KOPT-K1 (cell line): ENCODE data around the gene GPN3.
"Not testable (repeated sequence)": the region's sequence is repeated elsewhere in the genome, so short reads cannot be mapped to it uniquely, and the experiment has no call there.

Experiments used
- H3K27ac ChIP-seq: fragments of 200-600 bp; sonication (generic); 2 replicates; pipeline ENCODE4 v1.5.1; 2016; ENCODE audit warnings: antibody characterized with exemption, mild to moderate bottlenecking, low read depth, low read length; ENCODE audit not compliant: poor library complexity, severe bottlenecking
- H3K36me3 ChIP-seq: fragments of 200-600 bp; sonication (generic); 2 replicates; pipeline ENCODE4 v1.5.1; 2017; ENCODE audit warnings: antibody characterized with exemption, mild to moderate bottlenecking, low read length, moderate library complexity; ENCODE audit not compliant: insufficient read depth
- H3K9me3 ChIP-seq: fragments of 200-600 bp; sonication (generic); 2 replicates; pipeline ENCODE4 v1.5.1; 2017; ENCODE audit warnings: antibody characterized with exemption, low read length, mild to moderate bottlenecking; ENCODE audit not compliant: insufficient read depth, poor library complexity, severe bottlenecking

GPN3 gene

DNA sequence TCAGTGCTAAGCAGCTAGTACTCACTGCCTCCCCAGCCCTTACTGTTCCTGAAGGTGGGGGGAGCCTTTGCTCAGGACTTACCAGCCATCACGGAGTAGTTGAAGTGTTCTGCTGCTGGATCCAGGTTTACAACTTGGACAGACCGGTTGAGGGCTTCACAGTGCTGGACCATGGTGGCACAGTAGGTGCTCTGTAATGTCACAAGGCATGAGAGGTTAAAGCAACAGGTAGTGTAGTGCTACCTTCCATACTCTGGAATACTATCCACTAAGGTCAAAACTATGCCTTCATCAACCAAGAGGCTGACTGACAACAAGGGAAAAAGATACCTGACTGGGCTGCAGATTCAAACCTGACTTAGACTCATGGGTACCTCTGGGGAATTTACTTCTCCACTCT lies 3.0 kb downstream of the GPN3 start:
- Histone ChIP-seq H3K9me3 (no peaks in the 10 kb centered on the region), H3K27ac (no peak overlapping the region), H3K36me3 (peaks cover 55% of the 10 kb centered on the region)

DNA sequence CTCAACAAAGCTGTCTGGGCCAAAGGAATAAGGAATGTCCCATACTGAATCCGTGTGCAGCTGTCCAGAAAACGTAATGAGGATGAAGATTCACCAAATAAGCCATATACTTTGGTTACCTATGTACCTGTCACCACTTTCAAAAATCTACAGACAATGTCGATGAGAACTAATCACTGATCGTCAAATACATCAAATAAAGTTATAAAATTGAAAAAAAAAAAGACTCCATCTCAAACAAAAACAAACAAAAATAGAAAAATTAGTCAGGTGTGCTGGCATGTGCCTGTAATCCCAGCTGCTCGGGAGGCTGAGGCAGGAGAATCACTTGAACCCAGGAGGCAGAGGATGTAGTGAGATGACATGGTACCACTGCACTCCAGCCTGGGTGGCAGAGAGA lies 6.9 kb downstream of the GPN3 start:
- not testable (repeated sequence) for H3K27ac ChIP-seq, H3K9me3 ChIP-seq
- peaks cover 92% of the 10 kb centered on the region for H3K36me3 ChIP-seq

DNA sequence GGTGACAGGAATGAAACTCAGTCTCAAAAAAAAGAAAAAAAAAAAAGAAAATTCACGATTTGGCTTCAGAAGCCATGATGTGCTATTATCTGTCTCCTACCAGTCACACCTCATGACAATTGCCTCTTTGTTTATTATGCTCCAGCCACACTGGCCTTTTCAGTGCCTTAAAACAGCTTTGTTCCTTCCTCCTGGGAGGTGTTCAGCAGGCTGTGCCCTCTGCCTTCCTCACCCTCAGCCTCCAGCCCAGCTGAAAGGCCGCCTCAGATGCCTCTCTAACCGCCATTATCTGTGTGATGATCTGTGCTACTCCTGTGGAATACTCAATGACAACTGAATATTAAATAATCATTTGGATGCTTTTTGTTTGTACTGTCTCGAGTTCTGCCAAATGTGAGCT lies 9.3 kb downstream of the GPN3 start:
- Histone ChIP-seq H3K9me3 (no peaks in the 10 kb centered on the region), H3K27ac (no peak overlapping the region), H3K36me3 (peaks cover 99% of the 10 kb centered on the region)

DNA sequence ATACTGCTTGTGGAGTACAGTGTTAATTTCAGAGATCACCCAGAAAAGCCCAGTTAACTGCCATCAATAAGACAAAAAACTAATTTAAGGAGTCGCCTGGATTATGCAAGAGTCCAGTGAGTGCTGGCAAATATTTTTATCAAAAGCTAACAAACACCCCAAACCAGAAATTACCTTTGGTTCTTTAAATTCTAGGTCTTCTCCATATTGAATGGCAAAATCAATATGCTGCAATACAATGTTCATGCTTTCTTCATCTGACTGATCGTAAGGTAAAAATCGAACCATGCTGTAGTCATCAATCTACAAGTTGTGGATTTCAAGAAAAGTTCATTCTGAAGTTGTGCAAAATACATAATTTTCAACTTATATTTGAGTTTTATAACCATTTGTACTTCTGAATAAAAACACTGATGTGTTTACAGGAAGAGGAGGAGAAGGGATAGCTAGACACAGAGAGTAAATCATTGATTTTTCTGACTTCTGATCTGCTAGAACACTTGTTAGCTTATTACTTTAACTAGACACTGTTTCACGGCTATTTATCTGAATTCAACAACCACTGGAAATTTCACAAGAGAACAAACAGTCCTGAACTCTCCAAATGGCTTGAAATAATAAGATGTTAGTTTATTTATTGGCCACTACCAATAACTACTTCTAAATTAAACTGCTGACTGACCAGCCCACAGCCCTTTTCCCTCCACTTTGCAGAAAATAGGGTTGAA lies 14.3 kb downstream of the GPN3 start:
- peaks cover 74% of the 10 kb centered on the region for H3K36me3 ChIP-seq
- H3K27ac ChIP-seq: no peak overlapping the region
- no peaks in the 10 kb centered on the region for H3K9me3 ChIP-seq

DNA sequence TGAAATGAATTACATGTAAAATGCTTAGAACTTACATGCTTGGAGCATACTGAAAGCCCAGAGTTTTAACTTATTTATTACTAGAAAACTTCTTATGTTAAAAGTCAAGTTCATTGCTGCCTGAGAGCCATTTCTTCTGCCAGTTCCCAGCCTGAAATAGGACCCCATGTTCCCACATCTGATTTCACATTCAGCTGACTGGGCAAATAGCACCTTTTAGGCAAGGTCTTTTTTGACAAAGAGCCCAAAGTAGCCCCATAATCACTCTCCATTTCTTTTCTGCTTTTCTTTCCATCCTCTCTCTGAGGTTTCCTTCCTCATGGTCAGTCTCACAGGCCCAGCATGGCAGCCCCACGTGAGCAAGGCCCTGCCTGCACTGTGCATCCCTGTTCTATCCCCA lies 16.8 kb downstream of the GPN3 start:
- no peak overlapping the region for H3K27ac ChIP-seq

DNA sequence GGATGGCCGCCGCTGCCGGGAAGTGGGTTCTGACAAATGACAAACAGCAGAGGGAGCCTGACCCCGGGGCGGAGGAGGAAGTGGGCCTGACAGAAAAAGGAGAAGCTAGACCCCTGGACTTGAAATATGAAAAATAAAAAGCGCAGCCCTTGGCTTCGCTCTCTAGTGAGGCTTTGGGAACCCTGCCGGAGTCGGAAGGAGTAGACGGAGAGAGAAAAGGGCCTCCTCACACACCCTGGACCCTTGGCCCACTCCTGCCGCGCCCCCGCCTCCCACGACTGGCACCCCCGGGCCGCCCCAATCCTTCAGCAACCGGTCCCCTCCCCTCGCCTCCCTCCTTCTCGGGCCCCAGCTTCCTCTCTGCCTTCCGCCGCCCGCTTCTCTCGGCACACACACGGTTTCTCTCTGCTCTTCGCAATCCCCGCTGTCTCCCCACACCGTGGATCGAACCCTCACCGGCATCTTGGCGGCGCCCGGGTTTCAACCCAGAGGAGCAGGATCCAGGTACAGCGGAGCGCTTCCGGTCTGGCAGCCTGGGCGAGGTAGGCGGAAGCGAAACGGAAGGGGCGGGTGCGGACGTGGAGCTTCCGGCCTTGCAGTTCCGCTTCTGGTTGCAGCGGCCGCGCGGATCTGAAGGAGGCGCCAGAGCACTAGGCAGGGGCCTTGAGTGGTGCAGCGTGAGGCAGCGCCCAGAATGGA lies 18.1 kb downstream of the GPN3 start, which contains the start of gene ARPC3:
TSS of gene ARPC3 (minus strand) at position 539 of the 699 bp plus-strand sequence. CDS start at position 462, 77 bp downstream.
- no peaks in the 10 kb centered on the region for H3K9me3 ChIP-seq
- peaks cover 74% of the 10 kb centered on the region for H3K36me3 ChIP-seq
- H3K27ac ChIP-seq: peak within 1 kb of the TSS; percentile 81

More for the DNA sequence above, 16.8 kb downstream of the GPN3 start:
- peaks cover 72% of the 10 kb centered on the region for H3K36me3 ChIP-seq
- H3K9me3 ChIP-seq: no peaks in the 10 kb centered on the region

DNA sequence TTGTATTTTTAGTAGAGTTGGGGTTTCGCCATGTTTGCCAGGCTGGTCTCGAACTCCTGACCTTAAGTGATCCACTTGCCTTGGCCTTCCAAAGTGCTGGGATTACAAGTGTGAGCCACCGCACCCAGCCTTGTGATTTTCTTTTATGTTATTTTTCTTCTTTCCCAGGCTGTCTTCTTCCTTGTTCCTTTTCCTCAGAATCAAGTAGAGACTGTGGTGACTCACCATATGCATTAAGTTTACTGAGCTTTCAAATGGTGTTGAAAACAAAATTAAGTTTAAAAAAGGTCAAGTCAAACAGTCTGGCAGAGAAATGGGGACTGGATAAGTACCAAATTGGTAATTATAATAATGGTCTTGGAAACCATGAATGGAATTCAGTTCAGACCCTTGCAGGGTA lies 23.6 kb downstream of the GPN3 start:
- Histone ChIP-seq H3K9me3 (no peaks in the 10 kb centered on the region), H3K27ac (no peak overlapping the region), H3K36me3 (peaks cover 90% of the 10 kb centered on the region)

DNA sequence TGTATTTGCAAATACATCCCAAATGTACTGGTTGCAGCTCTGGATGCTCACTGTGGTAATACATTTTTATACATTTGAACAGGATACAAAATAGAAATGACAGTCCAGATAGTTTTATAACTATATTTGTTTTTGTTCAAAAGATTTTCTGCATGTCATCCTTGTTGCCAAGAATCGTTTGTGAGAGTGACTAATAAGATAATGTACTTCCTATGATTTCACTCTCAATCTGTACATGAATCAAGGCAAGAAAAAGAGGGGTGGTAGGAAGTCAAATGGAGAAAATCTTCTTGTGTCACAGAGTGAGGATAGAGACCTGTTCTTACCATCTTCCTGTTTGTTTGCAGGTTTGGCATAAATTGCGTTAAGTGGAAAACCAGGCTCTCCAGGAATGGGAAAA lies 31.8 kb downstream of the GPN3 start:
- H3K27ac ChIP-seq: no peak overlapping the region
- peaks cover 77% of the 10 kb centered on the region for H3K36me3 ChIP-seq
- no peaks in the 10 kb centered on the region for H3K9me3 ChIP-seq

DNA sequence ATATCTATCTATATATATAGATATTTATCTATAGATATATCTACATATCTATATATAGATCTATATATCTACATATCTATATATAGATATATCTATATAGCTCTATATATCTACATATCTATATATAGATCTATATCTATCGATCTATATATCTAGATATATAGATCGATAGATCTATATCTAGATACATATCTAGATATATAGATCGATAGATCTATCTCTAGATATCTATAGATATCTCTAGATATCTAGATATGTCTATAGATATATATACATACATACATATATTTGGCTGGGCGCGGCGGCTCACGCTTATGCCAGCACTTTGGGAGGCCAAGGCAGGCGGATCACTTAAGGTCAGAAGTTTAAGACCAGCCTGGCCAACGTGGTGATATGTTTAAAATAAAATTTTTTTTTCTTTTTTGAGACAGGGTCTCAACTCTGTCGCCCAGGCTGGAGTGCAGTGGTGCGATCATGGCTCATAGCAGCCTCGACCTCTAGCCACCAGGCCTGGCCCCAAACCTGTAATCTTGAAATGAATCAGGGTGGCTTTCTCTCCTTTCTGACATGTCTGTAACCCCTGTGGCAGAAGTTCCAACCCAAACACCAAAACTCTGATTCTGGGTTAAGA lies 36.0 kb downstream of the GPN3 start:
- no peaks in the 10 kb centered on the region for H3K9me3 ChIP-seq
- peaks cover 37% of the 10 kb centered on the region for H3K36me3 ChIP-seq
- no peak overlapping the region for H3K27ac ChIP-seq

DNA sequence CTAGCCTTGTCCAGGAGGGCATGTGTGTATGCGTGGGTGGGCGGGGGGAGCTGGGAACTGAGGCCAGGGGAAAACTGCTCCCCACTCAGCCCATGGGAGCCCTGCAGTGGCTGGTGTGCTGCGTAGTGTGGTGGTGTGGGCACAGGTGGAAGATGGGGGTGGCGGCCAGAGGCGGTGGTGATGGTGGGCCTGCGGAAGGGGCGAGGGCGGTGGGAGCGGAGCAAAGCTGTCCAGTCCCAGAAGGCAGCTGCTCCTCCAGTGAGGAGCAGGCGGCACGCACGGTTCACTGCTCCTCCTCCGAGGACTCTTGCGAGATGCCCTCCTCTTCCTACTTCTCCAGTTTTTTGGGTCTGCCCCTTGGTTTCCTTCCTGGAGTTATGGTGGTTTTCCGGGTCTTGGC lies 38.4 kb downstream of the GPN3 start:
- peaks cover 13% of the 10 kb centered on the region for H3K36me3 ChIP-seq
- not testable (repeated sequence) for H3K27ac ChIP-seq, H3K9me3 ChIP-seq

DNA sequence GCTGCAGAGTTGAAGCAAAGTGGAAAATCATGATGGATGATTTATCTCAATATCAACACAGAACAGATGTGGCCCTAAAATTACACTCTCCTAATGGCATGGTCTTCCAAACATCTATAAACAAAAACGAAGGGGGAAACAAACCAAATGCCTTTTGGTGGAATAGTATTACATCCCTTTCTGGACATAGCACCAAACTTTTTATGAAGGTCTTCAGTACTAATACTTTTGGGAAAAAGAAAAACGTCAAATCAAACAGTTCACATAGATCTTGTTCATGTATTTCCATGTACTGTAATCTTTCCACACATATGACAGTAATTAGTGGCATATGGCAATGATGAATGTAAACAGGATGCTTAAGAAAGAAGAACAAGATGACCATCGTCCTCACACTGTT lies 41.7 kb downstream of the GPN3 start:
- H3K27ac ChIP-seq: no peak overlapping the region
- no peaks in the 10 kb centered on the region for H3K9me3 ChIP-seq
- H3K36me3 ChIP-seq: no peaks in the 10 kb centered on the region

DNA sequence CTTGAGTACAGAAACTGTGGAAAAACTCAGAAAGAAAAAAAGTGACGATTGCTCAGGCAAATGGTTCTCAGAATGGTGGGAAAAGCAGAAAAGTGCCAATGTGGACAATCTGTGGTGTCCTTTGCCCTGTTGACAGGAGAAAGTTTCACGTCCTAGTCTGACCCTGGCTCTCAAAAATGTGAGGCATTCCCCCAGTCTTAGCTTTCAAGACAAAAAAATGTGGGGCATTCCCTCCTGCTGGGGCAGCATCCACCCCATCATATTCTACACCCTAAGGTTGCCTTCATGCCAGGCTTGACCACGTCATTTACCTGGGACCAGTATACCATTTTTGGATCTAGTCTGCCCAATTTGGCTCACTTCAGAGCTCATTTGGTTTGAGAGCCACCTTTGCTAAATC lies 43.8 kb downstream of the GPN3 start:
- H3K36me3 ChIP-seq: no peaks in the 10 kb centered on the region
- no peak overlapping the region for H3K27ac ChIP-seq
- H3K9me3 ChIP-seq: no peaks in the 10 kb centered on the region

DNA sequence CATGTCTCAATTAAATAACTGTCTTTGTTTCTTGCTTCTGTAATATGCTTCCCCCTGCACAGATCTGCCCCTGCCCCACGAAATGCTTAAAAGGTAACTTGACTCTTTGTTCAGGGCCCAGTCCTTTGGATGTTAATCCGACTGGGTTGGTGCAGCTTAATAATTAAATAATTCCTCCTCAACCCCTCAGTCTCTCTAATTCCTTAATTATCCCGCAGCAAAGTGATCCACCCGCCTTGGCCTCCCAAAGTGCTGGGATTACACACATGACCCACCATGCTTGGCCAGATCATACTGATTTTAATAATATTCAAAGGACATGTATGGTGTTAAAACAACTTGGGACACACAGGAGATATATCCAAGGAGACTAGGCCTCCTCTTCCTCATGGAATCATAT lies 46.4 kb downstream of the GPN3 start:
- H3K9me3 ChIP-seq: no peaks in the 10 kb centered on the region
- H3K36me3 ChIP-seq: no peaks in the 10 kb centered on the region
- H3K27ac ChIP-seq: no peak overlapping the region

DNA sequence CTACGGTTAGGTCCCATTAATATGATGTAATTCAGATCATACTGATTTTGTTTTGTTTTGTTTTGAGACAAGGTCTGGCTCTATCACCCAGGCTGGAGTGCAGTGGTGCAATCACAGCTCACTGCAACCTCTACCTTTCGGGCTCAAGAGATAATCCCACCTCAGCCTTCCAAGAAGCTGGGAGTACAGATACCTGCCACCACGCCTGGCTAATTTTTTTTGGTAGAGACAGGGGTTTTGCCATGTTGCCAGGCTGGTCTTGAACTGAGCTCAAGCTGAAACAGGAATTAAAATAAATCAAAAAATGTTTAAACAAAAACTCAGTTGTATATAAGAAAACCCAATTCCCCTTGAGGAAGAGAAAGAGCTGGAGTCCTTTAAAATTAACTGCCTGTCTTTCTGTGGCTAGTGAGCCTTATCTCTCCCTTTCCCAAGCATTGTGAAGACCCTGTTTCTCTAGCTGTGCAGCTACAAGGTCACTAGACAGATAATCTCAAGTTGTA lies 46.8 kb downstream of the GPN3 start:
- Histone ChIP-seq H3K9me3 (no peaks in the 10 kb centered on the region), H3K27ac (no peak overlapping the region), H3K36me3 (no peaks in the 10 kb centered on the region)

DNA sequence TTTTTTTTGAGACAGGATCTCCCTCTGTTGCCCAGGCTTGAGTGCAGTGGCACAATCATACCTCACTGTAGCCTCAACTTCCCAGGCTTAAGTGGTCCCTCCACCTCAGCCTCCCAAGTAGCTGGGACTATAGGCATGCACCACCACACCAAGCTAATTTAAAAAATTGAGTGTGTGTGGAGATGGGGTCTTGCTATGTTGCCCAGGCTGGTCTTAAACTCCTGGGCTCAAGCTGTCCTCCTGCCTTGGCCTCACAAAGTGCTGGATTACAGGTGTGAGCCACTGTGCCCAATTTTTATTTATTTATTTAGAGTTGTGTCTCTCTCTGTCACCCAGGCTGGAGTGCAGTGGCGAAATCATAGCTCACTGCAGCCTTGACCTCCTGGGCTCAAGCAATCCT lies 47.4 kb downstream of the GPN3 start:
- H3K27ac ChIP-seq, H3K9me3 ChIP-seq, H3K36me3 ChIP-seq: not testable (repeated sequence)
